ENCODE data around the gene CARD11.

Gene CARD11

DNA sequence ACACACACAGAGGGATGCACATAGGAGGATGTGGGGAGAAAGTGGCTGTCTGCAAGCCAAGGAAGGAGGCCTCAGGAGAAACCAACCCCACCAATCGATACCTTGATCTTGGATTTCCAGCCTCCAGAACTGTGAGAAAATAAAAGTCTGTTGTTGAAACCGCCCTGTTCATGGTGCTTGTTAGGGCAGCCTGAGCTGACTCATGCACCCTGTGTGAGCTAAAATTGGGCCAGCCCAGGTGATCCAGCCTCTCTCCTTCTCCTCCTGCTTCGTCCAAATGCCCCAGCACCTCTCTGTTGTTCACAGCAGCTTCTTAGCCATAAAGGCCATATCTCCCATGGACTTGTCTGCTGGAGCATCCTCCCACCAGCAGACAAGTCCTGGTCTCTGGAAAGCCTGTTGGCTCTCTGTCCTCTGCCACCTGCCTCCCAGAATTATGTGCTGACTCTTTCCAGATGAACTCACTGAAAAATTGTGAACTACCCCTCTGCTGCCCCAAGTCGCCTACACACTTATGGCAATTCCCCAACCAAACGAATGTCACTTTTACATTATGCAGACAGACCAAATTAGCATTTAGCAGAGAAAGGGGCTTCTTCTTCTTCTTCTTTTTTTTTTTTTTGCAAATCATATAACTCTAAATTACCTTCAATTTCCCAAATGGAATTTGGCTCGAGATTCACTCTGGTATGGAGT lies 30.2 kb upstream of the CARD11 start:
- DNase-seq (ENCODE audit: insufficient read length, low spot score) (no peak), FAIRE-seq (no peak)
- TF ChIP-seq, protein P1, sequence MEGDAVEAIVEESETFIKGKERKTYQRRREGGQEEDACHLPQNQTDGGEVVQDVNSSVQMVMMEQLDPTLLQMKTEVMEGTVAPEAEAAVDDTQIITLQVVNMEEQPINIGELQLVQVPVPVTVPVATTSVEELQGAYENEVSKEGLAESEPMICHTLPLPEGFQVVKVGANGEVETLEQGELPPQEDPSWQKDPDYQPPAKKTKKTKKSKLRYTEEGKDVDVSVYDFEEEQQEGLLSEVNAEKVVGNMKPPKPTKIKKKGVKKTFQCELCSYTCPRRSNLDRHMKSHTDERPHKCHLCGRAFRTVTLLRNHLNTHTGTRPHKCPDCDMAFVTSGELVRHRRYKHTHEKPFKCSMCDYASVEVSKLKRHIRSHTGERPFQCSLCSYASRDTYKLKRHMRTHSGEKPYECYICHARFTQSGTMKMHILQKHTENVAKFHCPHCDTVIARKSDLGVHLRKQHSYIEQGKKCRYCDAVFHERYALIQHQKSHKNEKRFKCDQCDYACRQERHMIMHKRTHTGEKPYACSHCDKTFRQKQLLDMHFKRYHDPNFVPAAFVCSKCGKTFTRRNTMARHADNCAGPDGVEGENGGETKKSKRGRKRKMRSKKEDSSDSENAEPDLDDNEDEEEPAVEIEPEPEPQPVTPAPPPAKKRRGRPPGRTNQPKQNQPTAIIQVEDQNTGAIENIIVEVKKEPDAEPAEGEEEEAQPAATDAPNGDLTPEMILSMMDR (IDR thresholded peaks at IDR 0.05; ENCODE audit: insufficient read depth, missing control alignments): no peak

DNA sequence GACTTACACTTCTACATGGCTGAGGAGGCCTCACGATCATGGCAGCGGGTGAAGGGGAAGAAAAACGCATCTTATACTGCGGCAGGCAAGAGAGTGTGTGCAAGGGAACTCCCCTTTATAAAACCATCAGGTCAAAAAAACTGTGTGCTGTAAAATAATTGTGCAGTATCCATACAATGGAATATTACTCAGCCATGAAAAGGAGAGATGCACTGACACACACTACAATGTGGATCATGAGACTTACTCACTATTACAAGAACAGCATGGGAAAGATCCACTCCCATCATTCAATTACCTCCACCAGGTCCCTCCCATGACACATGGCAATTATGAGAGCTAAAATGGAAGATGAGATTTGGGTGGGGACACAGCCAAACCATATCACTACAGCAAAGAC lies 27.2 kb upstream of the CARD11 start:
- TF ChIP-seq, protein P1 (IDR thresholded peaks at IDR 0.05; ENCODE audit: insufficient read depth, missing control alignments): no peak
- FAIRE-seq (no peak), DNase-seq (ENCODE audit: insufficient read length, low spot score) (no peak)

DNA sequence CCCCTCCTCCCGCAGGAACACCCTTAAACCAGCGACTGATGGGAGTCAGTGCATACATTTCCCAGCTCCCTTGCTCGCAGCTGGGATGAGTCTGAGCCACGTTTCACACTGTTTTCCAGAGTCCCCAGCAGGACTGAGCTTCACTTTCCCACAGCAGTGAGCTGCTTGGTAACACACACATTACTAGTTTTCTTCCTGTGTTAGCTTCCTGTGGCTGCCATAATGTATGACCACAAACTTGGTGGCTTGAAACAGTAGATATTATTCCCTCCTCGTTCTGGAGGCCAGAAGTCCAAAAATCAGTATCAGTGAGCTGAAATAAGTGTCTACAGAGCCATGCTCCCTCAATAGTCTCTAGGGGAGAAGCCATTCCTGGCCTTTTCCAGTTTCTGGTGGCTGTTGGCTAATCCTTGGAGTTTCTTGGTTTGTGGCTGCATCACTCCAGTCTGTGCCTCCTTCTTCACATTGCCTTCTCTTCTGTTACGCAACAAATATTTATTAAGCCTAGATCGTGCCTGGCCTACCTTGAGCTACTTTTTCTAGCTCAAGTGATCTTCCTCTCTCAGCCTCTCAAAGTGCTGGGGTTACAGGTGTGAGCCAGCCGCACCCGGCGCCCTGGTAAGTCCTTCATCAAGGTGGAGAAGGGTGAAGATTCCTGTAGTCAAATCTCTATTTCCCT lies 26.2 kb upstream of the CARD11 start:
- FAIRE-seq (no peak), DNase-seq (ENCODE audit: insufficient read length, low spot score) (no peak)
- TF ChIP-seq, protein P1 (IDR thresholded peaks at IDR 0.05; ENCODE audit: insufficient read depth, missing control alignments): no peak

DNA sequence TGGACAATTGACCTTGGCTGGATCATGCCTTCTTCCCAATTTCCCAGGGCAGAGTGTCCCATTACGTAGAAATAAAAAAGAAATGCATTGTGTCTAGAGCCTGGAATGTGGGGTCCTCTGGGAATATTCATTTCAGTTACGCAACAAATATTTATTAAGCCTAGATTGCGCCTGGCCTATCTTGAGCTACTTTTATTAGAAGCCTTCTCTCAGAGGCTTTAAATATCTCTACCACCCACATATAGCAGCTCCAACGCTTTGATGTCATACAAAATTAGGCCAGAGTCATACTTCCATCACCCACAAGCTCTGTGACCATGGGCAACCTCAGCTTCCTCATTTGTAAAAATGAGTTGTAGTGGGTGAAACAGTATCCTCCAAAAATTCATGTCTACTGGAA lies 24.9 kb upstream of the CARD11 start:
- FAIRE-seq (no peak), DNase-seq (ENCODE audit: insufficient read length, low spot score) (no peak)
- TF ChIP-seq, protein P1 (IDR thresholded peaks at IDR 0.05; ENCODE audit: insufficient read depth, missing control alignments): no peak

DNA sequence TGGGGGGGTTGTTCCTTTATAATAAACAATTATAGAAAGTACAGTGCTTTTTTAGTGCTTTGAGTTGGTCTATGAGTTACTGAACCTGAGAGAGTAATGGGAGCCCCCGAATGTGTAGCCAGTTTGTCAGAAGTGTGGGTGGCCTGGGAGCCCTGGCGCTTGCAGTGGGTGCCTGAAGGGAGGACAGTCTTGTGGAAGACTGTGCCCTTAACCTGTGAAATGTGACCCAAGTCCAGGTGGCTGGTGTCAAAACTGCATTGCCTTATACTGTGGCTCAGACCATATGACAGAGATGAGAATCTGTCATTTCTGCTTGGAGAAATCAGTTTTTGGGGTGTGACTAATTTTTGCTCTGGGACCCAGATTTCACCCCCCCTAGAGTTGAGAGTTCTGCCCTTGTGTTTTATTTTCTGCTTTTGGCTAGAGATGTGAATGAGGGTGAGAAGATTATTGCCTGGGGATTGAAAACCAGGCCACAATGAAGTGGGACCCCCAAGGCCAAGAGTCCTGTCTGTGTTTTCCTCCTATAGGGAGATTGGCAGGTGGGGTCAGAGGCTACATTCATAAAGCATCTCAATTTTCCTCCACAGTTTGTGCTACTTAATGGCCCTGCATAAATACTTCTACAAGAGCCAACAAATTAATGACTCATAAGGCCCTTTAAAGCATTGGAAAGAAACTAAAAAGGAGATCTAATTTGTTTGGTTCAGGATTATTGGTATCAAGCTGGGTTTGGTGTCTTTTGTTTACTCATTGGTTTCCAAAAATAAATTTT lies 24.1 kb upstream of the CARD11 start:
- FAIRE-seq (no peak), DNase-seq (ENCODE audit: insufficient read length, low spot score) (no peak)
- TF ChIP-seq, protein P1 (IDR thresholded peaks at IDR 0.05; ENCODE audit: insufficient read depth, missing control alignments): no peak

DNA sequence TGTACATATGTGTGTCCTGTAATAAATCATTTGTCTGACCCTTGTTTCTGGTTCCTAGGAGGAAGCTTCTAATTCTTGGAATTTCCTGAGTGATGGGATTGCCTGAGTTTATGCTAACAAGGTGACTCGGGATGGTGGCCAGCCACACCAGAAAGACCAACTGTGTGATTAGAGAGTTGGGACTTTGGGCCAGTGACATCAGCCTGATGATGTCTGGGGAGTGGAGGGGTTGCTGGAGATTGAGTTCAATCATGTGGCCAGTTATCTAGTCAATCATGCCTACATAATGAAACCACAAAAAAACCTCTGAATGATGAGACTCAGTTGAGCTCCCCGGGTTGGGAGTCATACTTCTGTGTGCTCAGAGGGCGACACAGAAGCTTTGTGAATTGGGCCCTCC lies 23.5 kb upstream of the CARD11 start:
- no peak for DNase-seq (ENCODE audit: insufficient read length, low spot score)
- FAIRE-seq: no peak
- TF ChIP-seq, protein P1 (IDR thresholded peaks at IDR 0.05; ENCODE audit: insufficient read depth, missing control alignments): no peak
